SK-N-SH treated with all-trans-retinoic acid at 6 μM for 48 hours (cell line): ENCODE results near the gene NIPBL.
"Not testable (repeated sequence)": the region's sequence is repeated elsewhere in the genome, so short reads cannot be mapped to it uniquely, and the experiment has no call there.

ENCODE experiments used
- ATAC-seq: fragments of 200-7000 bp; cut with Tn5 transposase; 3 replicates; pipeline ENCODE4 v1.9.1; 2020; ENCODE audit warnings: mild to moderate bottlenecking, moderate library complexity
- ARNTL ChIP-seq: fragments of 450-650 bp; formaldehyde crosslinking; IDR thresholded peaks from 2 replicates; pipeline ENCODE4 v1.5.0; 2020; ENCODE audit warnings: low read depth, mild to moderate bottlenecking, moderate library complexity, borderline replicate concordance
- BACH2 ChIP-seq: fragments of 250-450 bp; sonication (Bioruptor Pico); IDR thresholded peaks from 2 replicates; pipeline ENCODE4 v1.9.0; 2021; ENCODE audit warnings: mild to moderate bottlenecking, borderline replicate concordance
- CSDC2 ChIP-seq: fragments of 250-450 bp; sonication (Bioruptor Pico); IDR thresholded peaks from 2 replicates; pipeline ENCODE4 v1.5.0; 2020; ENCODE audit warnings: mild to moderate bottlenecking, moderate library complexity
- CSRNP3 ChIP-seq: fragments of 250-450 bp; sonication (Bioruptor Pico); IDR thresholded peaks from 2 replicates; pipeline ENCODE4 v1.5.1; 2021; ENCODE audit warnings: mild to moderate bottlenecking, moderate library complexity
- ESRRG ChIP-seq: fragments of 250-450 bp; sonication (Bioruptor Pico); IDR thresholded peaks from 2 replicates; pipeline ENCODE4 v1.6.1; 2021; ENCODE audit warnings: mild to moderate bottlenecking
- GLIS3 ChIP-seq: fragments of 250-450 bp; sonication (Bioruptor Pico); IDR thresholded peaks from 2 replicates; pipeline ENCODE4 v1.5.0; 2020; ENCODE audit warnings: mild to moderate bottlenecking, moderate library complexity
- ISL1 ChIP-seq: fragments of 250-450 bp; sonication (Bioruptor Pico); IDR thresholded peaks from 2 replicates; pipeline ENCODE4 v2.1.2; 2022; ENCODE audit warnings: mild to moderate bottlenecking, moderate library complexity
- OSR1 ChIP-seq: fragments of 250-450 bp; sonication (Bioruptor Pico); IDR thresholded peaks from 2 replicates; pipeline ENCODE4 v1.8.0; 2022; ENCODE audit warnings: moderate library complexity, mild to moderate bottlenecking, inconsistent platforms
- PATZ1 ChIP-seq: fragments of 250-450 bp; sonication (Bioruptor Pico); IDR thresholded peaks from 2 replicates; pipeline ENCODE4 v1.8.0; 2020; ENCODE audit warnings: mild to moderate bottlenecking, moderate library complexity, borderline replicate concordance
- PPARA ChIP-seq: fragments of 250-450 bp; sonication (Bioruptor Pico); IDR thresholded peaks from 2 replicates; pipeline ENCODE4 v1.5.0; 2020; ENCODE audit warnings: mild to moderate bottlenecking, borderline replicate concordance
- RARB ChIP-seq: fragments of 250-450 bp; sonication (Bioruptor Pico); IDR thresholded peaks from 2 replicates; pipeline ENCODE4 v1.8.0; 2021; ENCODE audit warnings: mild to moderate bottlenecking, moderate library complexity
- SNAI2 ChIP-seq: fragments of 250-450 bp; sonication (Bioruptor Pico); IDR thresholded peaks from 2 replicates; pipeline ENCODE4 v1.5.0; 2020; ENCODE audit warnings: mild to moderate bottlenecking, moderate library complexity
- TCF4 ChIP-seq: fragments of 250-450 bp; sonication (Bioruptor Pico); IDR thresholded peaks from 2 replicates; pipeline ENCODE4 v1.8.0; 2021; ENCODE audit warnings: mild to moderate bottlenecking, moderate library complexity, borderline replicate concordance
- TOX ChIP-seq: fragments of 250-450 bp; sonication (Bioruptor Pico); IDR thresholded peaks from 2 replicates; pipeline ENCODE4 v1.8.0; 2021; ENCODE audit warnings: mild to moderate bottlenecking, moderate library complexity, borderline replicate concordance
- ZC3H10 ChIP-seq: fragments of 250-450 bp; sonication (Bioruptor Pico); IDR thresholded peaks from 2 replicates; pipeline ENCODE4 v1.5.1; 2021; ENCODE audit warnings: mild to moderate bottlenecking, moderate library complexity
- ZFP30 ChIP-seq: fragments of 450-650 bp; formaldehyde crosslinking; IDR thresholded peaks from 2 replicates; pipeline ENCODE4 v1.5.0; 2022; ENCODE audit warnings: mild to moderate bottlenecking, moderate library complexity
- ZNF565 ChIP-seq: fragments of 450-650 bp; formaldehyde crosslinking; conservative IDR thresholded peaks from 2 replicates; pipeline ENCODE4 v1.5.0; 2020; ENCODE audit warnings: low read depth, mild to moderate bottlenecking, moderate library complexity
- ZNF70 ChIP-seq: fragments of 450-650 bp; formaldehyde crosslinking; IDR thresholded peaks from 2 replicates; pipeline ENCODE4 v1.5.0; 2020; ENCODE audit warnings: mild to moderate bottlenecking, moderate library complexity
- ZNF8 ChIP-seq: fragments of 450-650 bp; formaldehyde crosslinking; IDR thresholded peaks from 2 replicates; pipeline ENCODE4 v1.5.0; 2020; ENCODE audit warnings: mild to moderate bottlenecking, moderate library complexity
- TF ChIP-seq, protein P1 (sequence below): fragments of 250-450 bp; sonication (Bioruptor Pico); IDR thresholded peaks from 2 replicates; pipeline ENCODE4 v1.5.1; 2020; ENCODE audit warnings: low read depth, mild to moderate bottlenecking, moderate library complexity
- TF ChIP-seq, protein P2 (sequence below): fragments of 250-450 bp; sonication (Bioruptor Pico); IDR thresholded peaks from 2 replicates; pipeline ENCODE4 v1.5.0; 2020; ENCODE audit warnings: mild to moderate bottlenecking, moderate library complexity

NIPBL gene

DNA sequence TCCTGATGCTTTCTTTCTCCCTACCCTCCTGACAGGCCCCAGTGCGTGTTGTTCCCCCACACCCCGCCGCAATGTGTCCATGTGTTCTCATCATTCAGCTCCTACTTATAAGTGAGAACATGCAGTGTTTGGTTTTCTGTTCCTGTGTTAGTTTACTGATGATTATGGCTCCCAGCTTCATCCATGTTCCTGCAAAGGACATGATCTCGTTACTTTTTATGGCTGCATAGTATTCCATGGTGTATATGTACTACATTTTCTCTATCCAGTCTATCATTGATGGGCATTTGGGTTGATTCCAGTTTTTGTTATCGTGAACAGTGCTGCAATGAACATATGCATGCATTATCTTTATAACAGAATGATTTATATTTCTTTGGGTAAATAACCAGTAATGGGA is 222.7 kb downstream of the NIPBL start:
- not testable (repeated sequence) for ATAC-seq

GRCh38 chr5:37103302-37103701 is 226.7 kb downstream of the NIPBL start:
- ATAC-seq: no peak
- TF ChIP-seq ZC3H10 (no peak), ZNF8 (no peak), BACH2 (CRISPR knock-in tag) (no peak), GLIS3 (CRISPR knock-in tag) (no peak), SNAI2 (CRISPR knock-in tag) (no peak), TCF4 (CRISPR knock-in tag) (no peak), ESRRG (CRISPR knock-in tag) (no peak), ZNF565 (no peak)
- TF ChIP-seq, protein P1, sequence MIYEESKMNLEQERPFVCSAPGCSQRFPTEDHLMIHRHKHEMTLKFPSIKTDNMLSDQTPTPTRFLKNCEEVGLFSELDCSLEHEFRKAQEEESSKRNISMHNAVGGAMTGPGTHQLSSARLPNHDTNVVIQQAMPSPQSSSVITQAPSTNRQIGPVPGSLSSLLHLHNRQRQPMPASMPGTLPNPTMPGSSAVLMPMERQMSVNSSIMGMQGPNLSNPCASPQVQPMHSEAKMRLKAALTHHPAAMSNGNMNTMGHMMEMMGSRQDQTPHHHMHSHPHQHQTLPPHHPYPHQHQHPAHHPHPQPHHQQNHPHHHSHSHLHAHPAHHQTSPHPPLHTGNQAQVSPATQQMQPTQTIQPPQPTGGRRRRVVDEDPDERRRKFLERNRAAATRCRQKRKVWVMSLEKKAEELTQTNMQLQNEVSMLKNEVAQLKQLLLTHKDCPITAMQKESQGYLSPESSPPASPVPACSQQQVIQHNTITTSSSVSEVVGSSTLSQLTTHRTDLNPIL (CRISPR knock-in tag): no peak

DNA sequence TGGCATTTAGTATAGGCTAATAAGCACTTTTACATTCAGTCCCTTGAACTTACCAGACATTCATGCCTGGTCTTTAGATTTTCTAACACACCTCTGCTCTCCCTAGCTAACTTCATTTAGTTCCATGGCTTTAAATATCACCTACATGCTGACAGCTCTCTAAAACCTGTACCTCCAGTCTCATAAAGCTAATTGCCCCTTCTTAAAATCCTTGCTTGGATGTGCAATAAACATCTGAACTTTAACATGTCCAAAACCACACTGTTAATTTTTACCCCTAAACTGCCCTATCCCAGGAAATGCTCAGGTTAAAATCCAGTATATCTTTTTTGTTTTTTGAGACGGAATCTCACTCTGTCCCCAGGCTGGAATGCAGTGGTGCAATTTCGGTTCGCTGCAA is 232.8 kb downstream of the NIPBL start:
- no peak for TF ChIP-seq CSRNP3 (CRISPR knock-in tag)
- no peak for TF ChIP-seq BACH2 (CRISPR knock-in tag)
- TF ChIP-seq ESRRG (CRISPR knock-in tag): no peak
- TF ChIP-seq SNAI2 (CRISPR knock-in tag): no peak
- no peak for TF ChIP-seq ISL1
- no peak for TF ChIP-seq ZNF70 (CRISPR knock-in tag)
- no peak for TF ChIP-seq GLIS3 (CRISPR knock-in tag)
- TF ChIP-seq, protein P1 (CRISPR knock-in tag): no peak
- TF ChIP-seq PPARA: no peak
- TF ChIP-seq TOX (CRISPR knock-in tag): no peak
- TF ChIP-seq OSR1: no peak
- TF ChIP-seq ZFP30 (CRISPR knock-in tag): no peak
- TF ChIP-seq ZNF8: no peak
- no peak for ATAC-seq

DNA sequence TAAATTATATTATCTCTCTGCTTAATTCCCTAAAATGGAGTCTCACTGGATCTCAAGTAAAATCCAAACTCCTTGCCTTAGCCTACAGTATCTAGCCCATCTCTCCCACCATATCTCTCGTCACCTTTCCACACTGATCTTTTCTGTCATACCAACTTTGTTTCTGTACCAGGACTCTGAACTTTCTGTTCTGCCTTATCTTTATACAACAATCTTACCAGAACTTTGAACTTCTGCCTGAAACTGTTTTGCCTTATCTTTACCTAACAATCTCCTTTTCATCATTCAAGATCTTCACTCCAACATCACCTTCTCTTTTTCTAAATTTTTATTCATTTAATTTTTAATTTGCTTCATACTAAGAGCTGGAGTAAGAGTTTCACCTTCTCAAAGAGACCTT is 233.6 kb downstream of the NIPBL start:
- no peak for ATAC-seq
- TF ChIP-seq TOX (CRISPR knock-in tag) (no peak), ARNTL (no peak), SNAI2 (CRISPR knock-in tag) (no peak)

- TF ChIP-seq RARB (CRISPR knock-in tag) (no peak), CSDC2 (no peak), PATZ1 (no peak), OSR1 (no peak)
- TF ChIP-seq, protein P2, sequence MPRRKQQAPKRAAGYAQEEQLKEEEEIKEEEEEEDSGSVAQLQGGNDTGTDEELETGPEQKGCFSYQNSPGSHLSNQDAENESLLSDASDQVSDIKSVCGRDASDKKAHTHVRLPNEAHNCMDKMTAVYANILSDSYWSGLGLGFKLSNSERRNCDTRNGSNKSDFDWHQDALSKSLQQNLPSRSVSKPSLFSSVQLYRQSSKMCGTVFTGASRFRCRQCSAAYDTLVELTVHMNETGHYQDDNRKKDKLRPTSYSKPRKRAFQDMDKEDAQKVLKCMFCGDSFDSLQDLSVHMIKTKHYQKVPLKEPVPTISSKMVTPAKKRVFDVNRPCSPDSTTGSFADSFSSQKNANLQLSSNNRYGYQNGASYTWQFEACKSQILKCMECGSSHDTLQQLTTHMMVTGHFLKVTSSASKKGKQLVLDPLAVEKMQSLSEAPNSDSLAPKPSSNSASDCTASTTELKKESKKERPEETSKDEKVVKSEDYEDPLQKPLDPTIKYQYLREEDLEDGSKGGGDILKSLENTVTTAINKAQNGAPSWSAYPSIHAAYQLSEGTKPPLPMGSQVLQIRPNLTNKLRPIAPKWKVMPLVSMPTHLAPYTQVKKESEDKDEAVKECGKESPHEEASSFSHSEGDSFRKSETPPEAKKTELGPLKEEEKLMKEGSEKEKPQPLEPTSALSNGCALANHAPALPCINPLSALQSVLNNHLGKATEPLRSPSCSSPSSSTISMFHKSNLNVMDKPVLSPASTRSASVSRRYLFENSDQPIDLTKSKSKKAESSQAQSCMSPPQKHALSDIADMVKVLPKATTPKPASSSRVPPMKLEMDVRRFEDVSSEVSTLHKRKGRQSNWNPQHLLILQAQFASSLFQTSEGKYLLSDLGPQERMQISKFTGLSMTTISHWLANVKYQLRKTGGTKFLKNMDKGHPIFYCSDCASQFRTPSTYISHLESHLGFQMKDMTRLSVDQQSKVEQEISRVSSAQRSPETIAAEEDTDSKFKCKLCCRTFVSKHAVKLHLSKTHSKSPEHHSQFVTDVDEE (CRISPR knock-in tag): no peak
- no peak for ATAC-seq
These were observed 235.1 kb downstream of the NIPBL start for GRCh38 chr5:37111426-37112382.
